PC-9 (cell line): Measurements from ENCODE around the gene TAS2R41. TPM values are rescaled to one million over a fixed set of nuclear protein-coding genes. Genes with fewer than 3 reads are reported as not detected.
A peak's percentile ranks its signal among the peaks of the same experiment; 100 is the strongest.

ENCODE experiments used
- BruUV-seq: library from RNA; stranded (reverse); fragments of 400-500 nt; replicated peaks from 2 replicates; lab custom pipeline; 2021; lab: Mats Ljungman, UMichigan
- CTCF ChIA-PET: fragments of 300-600 bp; sonication (Branson Sonifier 250); formaldehyde crosslinking; loops from one replicate; lab custom pipeline; 2022; ENCODE audit warnings: antibody characterized with exemption; lab: Charles Lee
- POLR2A ChIA-PET: fragments of 300-600 bp; sonication (Branson Sonifier 250); formaldehyde crosslinking; loops from one replicate; lab custom pipeline; 2022; ENCODE audit warnings: antibody characterized with exemption; ENCODE audit not compliant: unreplicated experiment; lab: Charles Lee
- DNase-seq, 2 experiments: peaks; one replicate each; pipeline versions ENCODE4 v3.0.0 to v3.0.0-alpha.2; 2015 to 2022; ENCODE audit warnings: mixed read lengths in 1 of 2
- H2AFZ ChIP-seq: fragments of 200-600 bp; sonication (generic); 2 replicates; pipeline ENCODE4 v1.8.1; 2017; ENCODE audit warnings: antibody characterized with exemption
- H3F3A ChIP-seq: fragments of 200-600 bp; sonication (generic); 2 replicates; pipeline ENCODE4 v1.8.1; 2017; ENCODE audit warnings: antibody characterized with exemption, mild to moderate bottlenecking, low read depth; ENCODE audit not compliant: insufficient read depth
- H3K27ac ChIP-seq: fragments of 200-600 bp; sonication (generic); 2 replicates; pipeline ENCODE4 v1.6.1; 2016; ENCODE audit warnings: mixed run types
- H3K27me3 ChIP-seq: fragments of 200-600 bp; sonication (generic); 2 replicates; pipeline ENCODE4 v1.6.1; 2016; ENCODE audit warnings: low read depth, mixed run types; ENCODE audit not compliant: insufficient read depth
- H3K36me3 ChIP-seq: fragments of 200-600 bp; sonication (generic); 2 replicates; pipeline ENCODE4 v1.6.1; 2016; ENCODE audit warnings: low read depth, mixed run types
- H3K4me1 ChIP-seq: fragments of 200-600 bp; sonication (generic); replicated peaks from 2 replicates; pipeline ENCODE4 v1.6.1; 2016; ENCODE audit warnings: mixed run types; ENCODE audit not compliant: insufficient read depth
- H3K4me2 ChIP-seq: fragments of 200-600 bp; sonication (generic); 2 replicates; pipeline ENCODE4 v1.6.1; 2017; ENCODE audit warnings: mixed run types
- H3K4me3 ChIP-seq: fragments of 200-600 bp; sonication (generic); 2 replicates; pipeline ENCODE4 v1.6.1; 2016; ENCODE audit warnings: mixed run types
- H3K79me2 ChIP-seq: fragments of 200-600 bp; sonication (generic); 2 replicates; pipeline ENCODE4 v1.6.1; 2017; ENCODE audit warnings: low read depth, mixed run types
- H3K9me2 ChIP-seq: fragments of 200-600 bp; sonication (generic); 2 replicates; pipeline ENCODE4 v1.8.1; 2017; ENCODE audit warnings: mild to moderate bottlenecking; ENCODE audit not compliant: insufficient read depth
- H3K9me3 ChIP-seq: fragments of 200-600 bp; sonication (generic); 2 replicates; pipeline ENCODE4 v1.8.1; 2016; ENCODE audit warnings: low read depth; ENCODE audit not compliant: insufficient read depth
- H4K20me1 ChIP-seq: fragments of 200-600 bp; sonication (generic); 2 replicates; pipeline ENCODE4 v1.8.1; 2017; ENCODE audit not compliant: insufficient read depth
- EZH2 ChIP-seq: fragments of 200-600 bp; sonication (generic); IDR thresholded peaks from 2 replicates; pipeline ENCODE4 v1.8.0; 2017; ENCODE audit warnings: antibody characterized with exemption, low read depth
- intact Hi-C: fragments of 100-400 bp; cut with micrococcal nuclease; formaldehyde crosslinking; loops from one replicate; pipeline ENCODE4 v1.10.0; 2022; ENCODE audit not compliant: unreplicated experiment
- total RNA-seq: library from RNA; stranded (reverse); gene quantifications from 2 replicates; pipeline ENCODE4 v1.2.3, GENCODE V29; 2021
- TF ChIP-seq, protein P1 (sequence below): fragments of 200-600 bp; sonication (generic); conservative IDR thresholded peaks from 2 replicates; pipeline ENCODE4 v1.6.1; 2017; ENCODE audit warnings: mixed run types, antibody characterized with exemption, mild to moderate bottlenecking, moderate library complexity

Gene TAS2R41
- total RNA-seq, 1 experiment from 2014 or later, result not detected

- H3K36me3 ChIP-seq, result no peaks in the 10 kb centered on the region
- H3K4me3 ChIP-seq, result no peak overlapping the region
- CTCF ChIA-PET, result no interaction called here
- peaks cover 5% of the 10 kb centered on the region for H3K4me1 ChIP-seq
- POLR2A ChIA-PET, result no interaction called here
- no peaks in the 10 kb centered on the region for H3F3A ChIP-seq
- TF ChIP-seq, protein P1, sequence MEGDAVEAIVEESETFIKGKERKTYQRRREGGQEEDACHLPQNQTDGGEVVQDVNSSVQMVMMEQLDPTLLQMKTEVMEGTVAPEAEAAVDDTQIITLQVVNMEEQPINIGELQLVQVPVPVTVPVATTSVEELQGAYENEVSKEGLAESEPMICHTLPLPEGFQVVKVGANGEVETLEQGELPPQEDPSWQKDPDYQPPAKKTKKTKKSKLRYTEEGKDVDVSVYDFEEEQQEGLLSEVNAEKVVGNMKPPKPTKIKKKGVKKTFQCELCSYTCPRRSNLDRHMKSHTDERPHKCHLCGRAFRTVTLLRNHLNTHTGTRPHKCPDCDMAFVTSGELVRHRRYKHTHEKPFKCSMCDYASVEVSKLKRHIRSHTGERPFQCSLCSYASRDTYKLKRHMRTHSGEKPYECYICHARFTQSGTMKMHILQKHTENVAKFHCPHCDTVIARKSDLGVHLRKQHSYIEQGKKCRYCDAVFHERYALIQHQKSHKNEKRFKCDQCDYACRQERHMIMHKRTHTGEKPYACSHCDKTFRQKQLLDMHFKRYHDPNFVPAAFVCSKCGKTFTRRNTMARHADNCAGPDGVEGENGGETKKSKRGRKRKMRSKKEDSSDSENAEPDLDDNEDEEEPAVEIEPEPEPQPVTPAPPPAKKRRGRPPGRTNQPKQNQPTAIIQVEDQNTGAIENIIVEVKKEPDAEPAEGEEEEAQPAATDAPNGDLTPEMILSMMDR, result no peak
- TF ChIP-seq EZH2, result no peak
- DNase-seq, result peak in 1 of 2 experiments; percentile 25
- 0 out of 2 replicates have a peak, but pooled peaks cover 1% of the 10 kb centered on the region for H3K9me2 ChIP-seq
- no peaks in the 10 kb centered on the region for H4K20me1 ChIP-seq
- intact Hi-C loops, result loop anchor here (5.0 kb wide), 1 partner anchor 42 kb away; no protein-coding TSS in a partner anchor
- no peak overlapping the region for H2AFZ ChIP-seq
- H3K27ac ChIP-seq, result no peak overlapping the region
- H3K79me2 ChIP-seq, result no peaks in the 10 kb centered on the region
- H3K4me2 ChIP-seq, result no peak overlapping the region
- BruUV-seq, result no TSS peak
- no peaks in the 10 kb centered on the region for H3K27me3 ChIP-seq
- 0 out of 2 replicates have a peak, but pooled peaks cover 4% of the 10 kb centered on the region for H3K9me3 ChIP-seq
These were observed 18.3 kb upstream of the TAS2R41 start for GRCh38 chr7:143459359-143459758.

DNA sequence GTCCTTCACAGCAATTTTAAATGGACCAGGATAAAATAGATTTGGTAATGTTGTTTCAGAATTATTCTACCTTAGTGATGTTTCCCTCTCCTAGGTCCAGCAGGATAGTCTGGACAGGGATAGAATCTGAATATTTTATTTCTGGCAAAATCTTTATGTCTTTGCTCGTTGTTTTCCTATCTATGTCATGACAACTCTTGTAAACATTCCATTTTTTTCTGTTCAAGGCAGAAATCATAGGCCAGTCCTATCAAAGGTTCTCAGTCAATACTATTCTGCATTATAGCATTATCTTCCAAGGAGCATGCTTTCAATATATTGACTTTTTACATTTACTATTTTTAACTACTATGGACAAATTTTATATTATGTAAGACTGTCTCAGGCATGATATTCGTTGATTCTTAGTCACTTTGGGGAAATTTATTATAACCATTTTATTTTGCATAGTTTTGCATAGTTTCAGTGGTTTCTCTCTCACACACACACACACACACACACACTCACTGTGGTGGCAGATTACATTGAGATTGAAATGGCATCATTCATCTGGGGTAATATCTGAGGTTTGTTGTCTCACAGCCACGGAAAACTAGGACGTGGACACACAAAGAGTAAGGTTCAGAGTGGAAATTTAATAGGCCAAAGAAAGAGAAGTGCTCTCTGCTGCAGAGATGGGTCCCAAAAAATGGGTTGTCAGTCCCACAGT, 17.2 kb upstream of the TAS2R41 start:
- no peaks in the 10 kb centered on the region for H3K4me1 ChIP-seq
- no peak overlapping the region for H3K4me3 ChIP-seq
- H3K4me2 ChIP-seq, result no peak overlapping the region
- ChIA-PET POLR2A (no interaction called here), CTCF (no interaction called here)
- H3K36me3 ChIP-seq, result no peaks in the 10 kb centered on the region
- H3K27ac ChIP-seq, result no peak overlapping the region
- 0 out of 2 replicates have a peak, but pooled peaks cover 4% of the 10 kb centered on the region for H3K9me3 ChIP-seq
- no peaks in the 10 kb centered on the region for H3F3A ChIP-seq
- no peaks in the 10 kb centered on the region for H3K27me3 ChIP-seq
- BruUV-seq, result no TSS peak
- H3K9me2 ChIP-seq, result no peaks in the 10 kb centered on the region
- intact Hi-C loops, result no loop called here
- no peak overlapping the region for H2AFZ ChIP-seq
- no peaks in the 10 kb centered on the region for H4K20me1 ChIP-seq
- TF ChIP-seq, protein P1, result no peak
- no peak for TF ChIP-seq EZH2
- H3K79me2 ChIP-seq, result no peaks in the 10 kb centered on the region
- DNase-seq, result peak in 1 of 2 experiments; percentile 19

GRCh38 chr7:143462045-143462444, 15.6 kb upstream of the TAS2R41 start:
- no peaks in the 10 kb centered on the region for H3K9me2 ChIP-seq
- POLR2A ChIA-PET, result interaction anchor here (0.6 kb wide), 1 partner anchor 62 kb away, joined by 3 read pairs; no protein-coding TSS in a partner anchor
- DNase-seq, result no peak
- no peaks in the 10 kb centered on the region for H3F3A ChIP-seq
- no peaks in the 10 kb centered on the region for H3K27me3 ChIP-seq
- H3K79me2 ChIP-seq, result no peaks in the 10 kb centered on the region
- peaks cover 1% of the 10 kb centered on the region for H3K4me1 ChIP-seq
- intact Hi-C loops, result no loop called here
- no peak overlapping the region for H3K4me2 ChIP-seq
- no peak overlapping the region for H2AFZ ChIP-seq
- BruUV-seq, result no TSS peak
- TF ChIP-seq EZH2, result no peak
- H3K36me3 ChIP-seq, result no peaks in the 10 kb centered on the region
- CTCF ChIA-PET, result no interaction called here
- H3K27ac ChIP-seq, result no peak overlapping the region
- 0 out of 2 replicates have a peak, but pooled peaks cover 6% of the 10 kb centered on the region for H3K9me3 ChIP-seq
- no peaks in the 10 kb centered on the region for H4K20me1 ChIP-seq
- H3K4me3 ChIP-seq, result no peak overlapping the region
